NCI-H69 (cell line): ENCODE measurements around the gene GABARAPL1.

Experiments used
- DNase-seq: peaks from one replicate; lab custom pipeline; 2025; lab: John Stamatoyannopoulos, UW

Gene GABARAPL1

DNA sequence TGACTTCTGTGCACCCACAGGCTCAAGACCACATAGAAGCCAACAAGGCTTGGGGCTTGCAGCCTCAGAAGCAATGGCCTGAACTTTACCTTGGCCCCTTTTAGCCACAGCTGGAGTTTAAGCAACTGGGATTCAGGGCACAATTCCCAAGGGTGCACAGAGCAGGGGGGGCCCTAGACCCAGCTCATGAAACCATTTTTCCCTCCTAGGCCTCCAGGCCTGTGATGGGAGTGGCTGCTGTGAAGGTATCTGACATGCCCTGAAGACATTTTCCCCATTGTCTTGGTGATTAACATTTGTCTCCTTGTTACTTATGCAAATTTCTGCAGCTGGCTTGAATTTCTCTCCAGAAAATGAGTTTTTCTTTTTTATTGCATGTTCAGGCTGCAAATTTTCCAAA is 21.9 kb downstream of the GABARAPL1 start:
- DNase-seq = no peak

GRCh38 chr12:10235761-10236631 is 23.3 kb downstream of the GABARAPL1 start:
- DNase-seq = peak; percentile 18

DNA sequence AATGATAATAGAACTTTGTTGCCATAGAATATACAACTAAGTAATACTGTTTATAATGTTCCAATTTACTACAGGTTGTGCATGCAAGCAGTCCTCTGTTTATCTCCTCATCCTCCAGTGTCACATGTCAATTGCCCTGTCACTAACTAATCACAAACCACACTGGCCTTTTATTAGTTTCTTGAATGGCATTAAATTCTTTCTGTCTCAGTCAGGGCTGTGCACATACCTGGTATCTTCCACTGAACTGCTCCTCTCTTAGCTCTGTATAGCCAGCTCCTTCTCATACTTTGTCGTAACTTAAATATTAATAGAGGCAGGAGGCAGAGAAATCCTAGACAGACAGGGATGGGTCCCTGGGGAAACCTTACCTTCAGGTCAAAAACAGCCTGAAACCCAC is 24.0 kb downstream of the GABARAPL1 start:
- no peak for DNase-seq

- no peak for DNase-seq
Measured at GRCh38 chr12:10238526-10238925, 25.8 kb downstream of the GABARAPL1 start.

- DNase-seq = no peak
Measured at GRCh38 chr12:10241290-10241689, 28.6 kb downstream of the GABARAPL1 start.

DNA sequence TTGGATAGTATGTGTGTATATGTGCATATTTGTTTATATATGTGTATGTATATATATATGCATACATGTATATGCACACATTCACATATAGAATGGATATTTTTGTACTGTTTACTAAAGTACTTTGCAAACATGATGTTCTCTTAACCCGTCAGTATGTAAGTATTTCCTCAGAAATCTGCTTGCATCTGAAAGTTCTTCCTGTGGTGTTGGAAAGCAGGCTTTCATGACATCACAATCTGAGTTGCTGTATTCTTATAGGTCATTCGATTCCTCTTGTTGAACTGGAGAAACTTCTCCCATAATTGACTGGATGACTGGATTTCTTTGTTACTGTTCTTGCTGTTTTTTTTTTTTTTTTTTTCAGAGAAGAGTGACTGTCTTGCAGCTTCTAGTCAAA is 29.1 kb downstream of the GABARAPL1 start:
- no peak for DNase-seq

GRCh38 chr12:10242539-10242938 is 29.9 kb downstream of the GABARAPL1 start:
- no peak for DNase-seq

DNA sequence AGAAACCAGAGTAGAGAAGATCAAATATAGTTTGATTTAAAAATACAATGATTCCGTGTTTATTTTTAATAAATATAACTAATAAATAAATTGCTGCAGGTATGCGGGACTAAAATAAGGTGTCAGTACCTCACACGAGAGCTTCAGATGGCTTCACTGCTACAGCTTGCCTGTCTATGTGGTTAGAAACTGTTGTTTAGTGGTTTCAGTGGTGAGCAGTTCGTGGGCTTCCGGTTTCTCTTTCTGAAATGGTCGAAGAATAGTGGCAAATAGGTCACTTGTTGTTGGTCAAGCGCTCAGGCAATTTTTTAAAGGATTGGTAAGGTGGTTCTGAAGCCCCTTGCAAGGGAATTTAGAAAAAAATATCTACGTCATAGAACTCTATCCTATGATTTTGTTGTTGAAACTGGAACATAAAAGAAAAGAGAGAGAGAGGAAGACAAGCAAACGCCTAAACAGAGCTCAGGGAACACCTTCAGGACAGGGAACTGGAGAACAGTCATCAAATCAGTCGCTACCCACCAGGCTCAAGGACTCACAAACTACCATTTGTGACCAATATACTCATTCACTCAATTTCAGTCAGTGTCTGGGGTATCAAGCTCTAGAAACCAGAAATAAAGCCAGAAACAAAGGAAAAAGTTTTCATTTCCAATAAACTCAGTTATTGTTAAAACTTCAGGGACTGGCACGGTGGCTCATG is 31.3 kb downstream of the GABARAPL1 start:
- no peak for DNase-seq

DNA sequence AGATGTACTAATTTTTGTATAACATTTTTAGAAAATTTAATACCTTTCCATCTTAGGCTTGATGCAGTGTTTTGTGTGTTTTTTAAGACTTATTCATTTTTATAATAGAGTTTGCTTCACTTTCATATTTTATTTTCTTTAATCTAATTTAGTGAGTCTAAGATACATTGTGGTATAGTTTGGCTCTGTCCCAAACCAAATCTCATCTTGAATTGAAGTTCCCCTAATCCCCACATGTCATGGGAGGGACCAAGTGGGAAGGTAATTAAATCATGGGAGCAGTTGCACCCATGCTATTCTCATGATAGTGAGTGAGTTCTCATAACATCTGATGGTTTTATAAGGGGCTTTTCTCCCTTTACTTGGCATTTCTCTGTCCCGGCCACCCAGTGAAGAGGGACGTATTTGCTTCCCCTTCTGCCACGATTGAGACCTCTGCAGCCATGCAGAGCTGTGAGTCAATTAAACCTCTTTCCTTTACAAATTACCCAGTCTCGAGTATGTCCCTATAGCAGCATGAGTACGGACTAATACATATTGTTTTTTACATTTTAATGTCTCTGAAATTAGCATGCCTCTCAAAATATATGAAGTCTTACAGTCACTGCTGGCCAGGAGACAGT is 34.9 kb downstream of the GABARAPL1 start:
- DNase-seq = no peak

DNA sequence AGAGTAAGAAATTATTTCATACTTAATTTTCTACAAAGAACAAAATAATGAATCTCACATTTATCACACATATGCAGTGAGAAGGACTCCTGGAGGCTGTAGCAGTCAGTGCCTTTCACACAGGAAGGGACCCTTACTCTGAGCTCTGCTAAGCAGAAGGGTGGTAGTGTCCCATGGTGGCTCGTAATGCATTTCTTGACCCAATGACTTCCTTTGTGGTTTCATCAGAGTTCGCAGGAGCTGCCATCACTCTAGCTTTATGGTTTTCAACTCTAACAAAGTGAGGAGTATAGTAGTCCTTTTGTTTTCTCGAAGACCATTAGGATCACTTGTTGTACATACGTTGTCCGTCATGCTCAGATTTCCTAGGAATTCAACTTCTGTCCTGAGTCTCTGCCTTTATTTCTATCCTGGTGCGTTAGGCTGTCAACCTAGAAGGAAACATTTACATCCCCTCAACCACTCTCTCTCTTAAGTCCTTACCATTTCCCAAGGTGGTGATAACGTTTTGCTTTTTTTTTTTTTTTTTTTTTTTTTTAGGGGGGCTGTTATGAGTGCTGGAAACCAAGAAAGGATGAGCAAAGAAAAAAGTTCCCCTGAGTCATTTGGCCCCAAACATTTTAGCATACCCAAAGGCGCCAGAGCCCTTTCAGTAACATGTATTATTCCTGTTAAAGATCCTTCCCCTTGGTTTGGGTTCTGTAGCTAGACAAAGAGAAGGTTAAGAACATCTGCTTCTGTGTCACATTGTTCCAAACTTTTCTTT is 37.2 kb downstream of the GABARAPL1 start:
- DNase-seq = no peak

- DNase-seq = no peak
Measured at GRCh38 chr12:10251669-10252068, 39.0 kb downstream of the GABARAPL1 start.

GRCh38 chr12:10252201-10252600 is 39.5 kb downstream of the GABARAPL1 start:
- DNase-seq = no peak

DNA sequence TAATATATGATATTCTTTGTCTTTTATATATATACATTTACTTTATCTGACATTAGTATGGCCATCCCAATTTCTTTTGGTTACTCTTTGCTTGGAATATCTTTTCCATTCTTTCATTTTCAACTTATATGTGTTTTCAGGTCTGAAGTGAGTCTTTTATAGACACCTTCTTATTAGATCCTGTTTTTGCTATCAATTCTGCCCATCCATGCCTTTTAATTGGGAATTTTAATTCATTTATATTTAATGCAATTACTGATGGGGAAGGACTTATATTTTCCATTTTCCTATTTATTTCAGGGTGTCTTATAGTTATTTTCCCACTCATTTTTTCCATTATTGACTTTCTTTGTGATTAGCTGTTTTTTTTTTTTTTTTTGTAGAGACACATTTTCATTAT is 43.4 kb downstream of the GABARAPL1 start:
- DNase-seq = no peak

DNA sequence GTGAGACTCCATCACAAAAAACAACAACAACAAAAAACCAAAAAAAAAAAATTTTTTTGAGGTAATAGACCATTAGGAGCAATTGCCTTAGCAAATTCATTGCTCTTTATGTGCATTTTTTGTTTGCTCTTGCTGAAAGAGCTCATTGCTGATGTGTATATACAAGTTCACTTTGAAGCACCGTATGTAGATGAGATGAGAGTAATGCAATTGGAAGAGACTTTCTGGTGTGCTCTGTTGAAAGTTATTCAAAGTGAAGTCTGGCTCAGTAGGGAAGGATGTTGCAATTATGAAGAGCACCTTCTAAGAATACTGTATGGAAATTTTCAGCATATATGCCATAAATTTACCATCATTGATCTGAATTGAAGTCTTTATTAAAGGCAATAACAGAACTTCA is 48.2 kb downstream of the GABARAPL1 start:
- no peak for DNase-seq

DNA sequence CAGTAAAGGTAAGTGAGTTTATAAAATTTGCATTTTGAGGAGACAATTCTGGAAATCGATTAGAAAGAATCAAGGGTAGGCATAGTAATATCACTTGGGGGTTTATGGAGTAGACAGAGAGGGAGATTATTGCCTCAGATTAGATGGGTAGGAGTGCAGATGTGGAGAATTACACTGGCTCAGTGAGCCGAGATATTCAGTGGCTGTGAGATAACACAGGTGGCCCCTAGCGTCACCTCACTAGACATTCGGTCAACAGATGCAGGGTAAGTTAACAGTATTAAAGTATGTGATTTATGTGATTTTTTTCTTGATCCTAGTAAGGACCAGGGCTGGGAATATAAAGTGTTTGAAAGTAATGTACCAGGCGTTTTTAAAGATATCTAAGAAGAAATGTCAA is 55.4 kb downstream of the GABARAPL1 start:
- no peak for DNase-seq

DNA sequence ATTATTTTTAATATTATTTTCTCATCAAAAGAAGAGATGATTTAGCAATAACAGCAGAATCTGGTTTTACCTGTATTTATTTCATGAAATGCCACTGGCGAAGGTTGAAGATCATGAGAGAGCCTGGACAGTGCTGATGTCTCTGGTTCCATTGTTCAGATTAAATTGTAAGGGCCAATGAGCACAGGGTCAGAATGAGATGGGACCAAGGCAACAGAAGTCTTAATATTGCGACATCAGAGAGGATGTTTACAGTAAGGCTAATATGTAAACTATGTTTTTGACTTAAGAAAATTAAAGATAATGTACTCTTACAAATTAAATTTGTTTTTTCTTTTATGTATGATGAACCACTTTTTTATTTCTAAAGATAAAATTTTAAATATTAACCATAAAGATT is 59.8 kb downstream of the GABARAPL1 start:
- no peak for DNase-seq
